ENCODE measurements around the gene DAO. TPM values are rescaled to one million over a fixed set of nuclear protein-coding genes. Genes with fewer than 3 reads are reported as not detected.

DAO gene
- total RNA-seq, 1 experiment from 2014 or later = not detected

GRCh38 chr12:108890208-108890607 is 10.3 kb downstream of the DAO start:
- Histone ChIP-seq H3K9me3 (ENCODE audit: control insufficient read depth, low read depth, low read length) (no peaks in the 10 kb centered on the region), H2AK5ac (ENCODE audit: insufficient read length, low read length) (no peak overlapping the region), H3K23ac (ENCODE audit: insufficient read length, low read depth, low read length) (no peak overlapping the region), H2BK12ac (ENCODE audit: insufficient read length, low read depth, low read length) (no peak overlapping the region), H3K23me2 (ENCODE audit: insufficient read length, low read depth, low read length, poor library complexity, severe bottlenecking) (no peaks in the 10 kb centered on the region), H3K14ac (ENCODE audit: insufficient read depth, low read length) (no peak overlapping the region), H3K4me2 (ENCODE audit: insufficient read depth, insufficient read length, low read length) (no peak overlapping the region), H2BK120ac (ENCODE audit: low read depth, low read length, poor library complexity, severe bottlenecking) (no peak overlapping the region), H4K20me1 (ENCODE audit: control insufficient read depth, insufficient read depth, insufficient read length) (no peaks in the 10 kb centered on the region), H3T11ph (ENCODE audit: low read length) (no peak overlapping the region), H3K56ac (ENCODE audit: insufficient read length, low read depth, low read length) (no peak overlapping the region), H2BK15ac (ENCODE audit: low read depth, low read length) (no peak overlapping the region), H2BK20ac (ENCODE audit: low read depth, low read length, poor library complexity, severe bottlenecking) (no peak overlapping the region), H3K27me3 (ENCODE audit: insufficient read depth, low read length) (no peaks in the 10 kb centered on the region), H3K9ac (ENCODE audit: extremely low read depth, insufficient read length, low read length) (no peak overlapping the region), H3K27ac (ENCODE audit: insufficient read length, low read depth, low read length) (no peak overlapping the region), H4K8ac (replicated peaks; ENCODE audit: insufficient read length, low read depth, low read length) (no peak overlapping the region), H3K79me2 (ENCODE audit: insufficient read depth, low read length) (no peaks in the 10 kb centered on the region), H3K79me1 (ENCODE audit: insufficient read depth, low read depth, low read length, poor library complexity, severe bottlenecking) (no peaks in the 10 kb centered on the region), H3K4ac (ENCODE audit: low read depth, low read length) (no peak overlapping the region), H3K18ac (ENCODE audit: insufficient read length, low read depth, low read length) (no peak overlapping the region), H2BK5ac (ENCODE audit: insufficient read length, low read length) (no peak overlapping the region), H4K5ac (ENCODE audit: insufficient read length, low read depth, low read length) (no peak overlapping the region), H3K4me1 (ENCODE audit: insufficient read depth, low read length) (no peaks in the 10 kb centered on the region), H2AFZ (ENCODE audit: low read length) (no peak overlapping the region), H4K91ac (ENCODE audit: insufficient read length, low read depth, low read length) (no peak overlapping the region)
- peaks cover 0 to 4% (median 1%) of the 10 kb centered on the region in 3 experiments; a peak in 4 of 7 replicates for H3K36me3 Mint-ChIP-seq (ENCODE audit: insufficient read depth in 1 of 3, low read depth in 3 of 3)
- no CpG with 5 or more reads among the region's 2 CpGs for WGBS (ENCODE audit: extremely low coverage, insufficient read length, low lambda C conversion rate)
- H3K4me3 Mint-ChIP-seq = no peak overlapping the region
- H3K27me3 Mint-ChIP-seq (ENCODE audit: low read depth) = peaks cover 2% of the 10 kb centered on the region; the same call in 1 of the 2 replicates
- no peak overlapping the region for H3K27ac Mint-ChIP-seq
- H3K9me3 Mint-ChIP-seq = peaks cover 9 to 13% of the 10 kb centered on the region in 2 experiments; a peak in 4 of 5 replicates
- H3K4me1 Mint-ChIP-seq = no peaks in the 10 kb centered on the region
- no peak for TF ChIP-seq CTCF (conservative IDR thresholded peaks at IDR 0.05)
- peak; percentile 54 for DNase-seq

All from H9 (cell line).